ENCODE data around the gene NOVA2. TPM values are rescaled to one million over a fixed set of nuclear protein-coding genes. Genes with fewer than 3 reads are reported as not detected.

Gene NOVA2
- total RNA-seq, 1 donor from 2014 or later: not detected

GRCh38 chr19:45994998-45995714, 21.5 kb upstream of the NOVA2 start, which contains the start of gene CCDC61:
Gene CCDC61, plus strand, starts transcription at chr19:45995467. Its CDS starts 7,552 bp downstream, at chr19:46003019.
- Mint-ChIP-seq H3K4me3 (ENCODE audit: low read depth) (no peak within 1 kb of the TSS), H3K36me3 (ENCODE audit: low read depth) (peaks cover 7% of the 10 kb centered on the region), H3K27ac (peak within 1 kb of the TSS; percentile 29), H3K9me3 (no peaks in the 10 kb centered on the region), H3K4me1 (ENCODE audit: low read depth) (peaks cover 12% of the 10 kb centered on the region), H3K27me3 (ENCODE audit: low read depth) (peaks cover 5% of the 10 kb centered on the region)
- peak; percentile 96 for DNase-seq (ENCODE audit: low spot score)
- intact Hi-C loops (cut with micrococcal nuclease): loop anchor here (1.0 to 5.0 kb wide), 3 partner anchors 93 to 131 kb away; partner anchors contain the start of genes FOXA3, IRF2BP1 and MYPOP

GRCh38 chr19:45994456-45994997, 20.9 kb upstream of the NOVA2 start:
- intact Hi-C loops (cut with micrococcal nuclease): no loop called here
- H3K4me3 Mint-ChIP-seq (ENCODE audit: low read depth): no peak overlapping the region

GRCh38 chr19:45990113-45990728, 16.6 kb upstream of the NOVA2 start:
- no peak for DNase-seq (ENCODE audit: low spot score)
- H3K4me1 Mint-ChIP-seq (ENCODE audit: low read depth): no peaks in the 10 kb centered on the region
- no peaks in the 10 kb centered on the region for H3K9me3 Mint-ChIP-seq
- H3K27ac Mint-ChIP-seq: no peak overlapping the region
- no peaks in the 10 kb centered on the region for H3K36me3 Mint-ChIP-seq (ENCODE audit: low read depth)
- intact Hi-C loops (cut with micrococcal nuclease): no loop called here
- H3K27me3 Mint-ChIP-seq (ENCODE audit: low read depth): peaks cover 15% of the 10 kb centered on the region
- no peak overlapping the region for H3K4me3 Mint-ChIP-seq (ENCODE audit: low read depth)

More at GRCh38 chr19:45994456-45994997, 20.9 kb upstream of the NOVA2 start:
- peaks cover 7% of the 10 kb centered on the region for H3K4me1 Mint-ChIP-seq (ENCODE audit: low read depth)
- peaks cover 9% of the 10 kb centered on the region for H3K27me3 Mint-ChIP-seq (ENCODE audit: low read depth)
- DNase-seq (ENCODE audit: low spot score): no peak
- peaks cover 7% of the 10 kb centered on the region for H3K36me3 Mint-ChIP-seq (ENCODE audit: low read depth)
- H3K27ac Mint-ChIP-seq: no peak overlapping the region
- H3K9me3 Mint-ChIP-seq: no peaks in the 10 kb centered on the region

- H3K27me3 Mint-ChIP-seq (ENCODE audit: low read depth): peaks cover 19% of the 10 kb centered on the region
- H3K4me1 Mint-ChIP-seq (ENCODE audit: low read depth): no peaks in the 10 kb centered on the region
- H3K9me3 Mint-ChIP-seq: no peaks in the 10 kb centered on the region
- no peaks in the 10 kb centered on the region for H3K36me3 Mint-ChIP-seq (ENCODE audit: low read depth)
- DNase-seq (ENCODE audit: low spot score): no peak
- no peak overlapping the region for H3K27ac Mint-ChIP-seq
- intact Hi-C loops (cut with micrococcal nuclease): no loop called here
- no peak overlapping the region for H3K4me3 Mint-ChIP-seq (ENCODE audit: low read depth)
Measured at GRCh38 chr19:45985321-45985720, 11.7 kb upstream of the NOVA2 start.

GRCh38 chr19:45981350-45981749, 7.7 kb upstream of the NOVA2 start:
- Mint-ChIP-seq H3K4me3 (ENCODE audit: low read depth) (no peak overlapping the region), H3K4me1 (ENCODE audit: low read depth) (no peaks in the 10 kb centered on the region), H3K27ac (no peak overlapping the region), H3K27me3 (ENCODE audit: low read depth) (peaks cover 19% of the 10 kb centered on the region), H3K9me3 (no peaks in the 10 kb centered on the region), H3K36me3 (ENCODE audit: low read depth) (no peaks in the 10 kb centered on the region)
- no peak for DNase-seq (ENCODE audit: low spot score)
- intact Hi-C loops (cut with micrococcal nuclease): no loop called here

GRCh38 chr19:45978156-45978555, 4.5 kb upstream of the NOVA2 start:
- Mint-ChIP-seq H3K27ac (no peak overlapping the region), H3K36me3 (ENCODE audit: low read depth) (no peaks in the 10 kb centered on the region), H3K9me3 (no peaks in the 10 kb centered on the region), H3K4me3 (ENCODE audit: low read depth) (no peak overlapping the region), H3K4me1 (ENCODE audit: low read depth) (no peaks in the 10 kb centered on the region), H3K27me3 (ENCODE audit: low read depth) (peaks cover 33% of the 10 kb centered on the region)
- intact Hi-C loops (cut with micrococcal nuclease): no loop called here
- DNase-seq (ENCODE audit: low spot score): no peak

- Mint-ChIP-seq H3K9me3 (no peaks in the 10 kb centered on the region), H3K27me3 (ENCODE audit: low read depth) (peaks cover 46% of the 10 kb centered on the region), H3K36me3 (ENCODE audit: low read depth) (no peaks in the 10 kb centered on the region), H3K4me3 (ENCODE audit: low read depth) (no peak overlapping the region), H3K4me1 (ENCODE audit: low read depth) (peaks cover 12% of the 10 kb centered on the region), H3K27ac (no peak overlapping the region)
- DNase-seq (ENCODE audit: low spot score): no peak
- intact Hi-C loops (cut with micrococcal nuclease): no loop called here
Measured at GRCh38 chr19:45976178-45976577, 2.5 kb upstream of the NOVA2 start.

- Mint-ChIP-seq H3K27ac (no peak overlapping the region), H3K27me3 (ENCODE audit: low read depth) (peaks cover 48% of the 10 kb centered on the region), H3K4me1 (ENCODE audit: low read depth) (peaks cover 14% of the 10 kb centered on the region), H3K4me3 (ENCODE audit: low read depth) (no peak overlapping the region), H3K36me3 (ENCODE audit: low read depth) (no peaks in the 10 kb centered on the region), H3K9me3 (no peaks in the 10 kb centered on the region)
- intact Hi-C loops (cut with micrococcal nuclease): no loop called here
- DNase-seq (ENCODE audit: low spot score): no peak
Measured at GRCh38 chr19:45975306-45976070, 1.8 kb upstream of the NOVA2 start.

GRCh38 chr19:45972947-45973540, 621 bp downstream of the NOVA2 start:
- Mint-ChIP-seq H3K9me3 (no peaks in the 10 kb centered on the region), H3K4me1 (ENCODE audit: low read depth) (peaks cover 14% of the 10 kb centered on the region), H3K4me3 (ENCODE audit: low read depth) (no peak overlapping the region), H3K27ac (no peak overlapping the region), H3K36me3 (ENCODE audit: low read depth) (no peaks in the 10 kb centered on the region), H3K27me3 (ENCODE audit: low read depth) (peaks cover 61% of the 10 kb centered on the region)
- DNase-seq (ENCODE audit: low spot score): no peak
- intact Hi-C loops (cut with micrococcal nuclease): no loop called here

GRCh38 chr19:45972081-45972946, 1.4 kb downstream of the NOVA2 start:
- DNase-seq (ENCODE audit: low spot score): peak; percentile 11
- H3K4me3 Mint-ChIP-seq (ENCODE audit: low read depth): no peak overlapping the region
- no peaks in the 10 kb centered on the region for H3K9me3 Mint-ChIP-seq
- H3K36me3 Mint-ChIP-seq (ENCODE audit: low read depth): no peaks in the 10 kb centered on the region
- H3K27me3 Mint-ChIP-seq (ENCODE audit: low read depth): peaks cover 58% of the 10 kb centered on the region
- no peak overlapping the region for H3K27ac Mint-ChIP-seq
- peaks cover 14% of the 10 kb centered on the region for H3K4me1 Mint-ChIP-seq (ENCODE audit: low read depth)
- intact Hi-C loops (cut with micrococcal nuclease): no loop called here

GRCh38 chr19:45971260-45971902, 2.3 kb downstream of the NOVA2 start:
- H3K9me3 Mint-ChIP-seq: no peaks in the 10 kb centered on the region
- H3K4me1 Mint-ChIP-seq (ENCODE audit: low read depth): peaks cover 14% of the 10 kb centered on the region
- peaks cover 54% of the 10 kb centered on the region for H3K27me3 Mint-ChIP-seq (ENCODE audit: low read depth)
- no peak overlapping the region for H3K27ac Mint-ChIP-seq
- no peak for DNase-seq (ENCODE audit: low spot score)
- intact Hi-C loops (cut with micrococcal nuclease): loop anchor here (2.0 kb wide), 1 partner anchor 19 kb away; no protein-coding TSS in a partner anchor
- no peak overlapping the region for H3K4me3 Mint-ChIP-seq (ENCODE audit: low read depth)
- no peaks in the 10 kb centered on the region for H3K36me3 Mint-ChIP-seq (ENCODE audit: low read depth)
